Liver (tissue), 3 donors: ENCODE results near the gene HEPHL1.

Experiments
- EGR1 ChIP-seq, 2 donors: IDR thresholded peaks; 2 replicates each; pipeline ENCODE4 v1.6.1; 2016 to 2018; ENCODE audit warnings: antibody characterized with exemption in 2 of 2, low read depth in 2 of 2
- FOXA1 ChIP-seq: IDR thresholded peaks from 2 replicates; pipeline ENCODE4 v1.6.1; 2016; ENCODE audit warnings: antibody characterized with exemption
- MAX ChIP-seq: IDR thresholded peaks from 2 replicates; pipeline ENCODE4 v1.6.1; 2016; ENCODE audit warnings: antibody characterized with exemption
- RAD21 ChIP-seq, 2 donors: IDR thresholded peaks; 2 replicates each; pipeline ENCODE4 v1.6.1; 2016; ENCODE audit warnings: antibody characterized with exemption in 2 of 2, mild to moderate bottlenecking in 2 of 2
- SP1 ChIP-seq: IDR thresholded peaks from 2 replicates; pipeline ENCODE4 v1.6.1; 2018; ENCODE audit warnings: antibody characterized with exemption, mild to moderate bottlenecking
- TF ChIP-seq, protein P1 (sequence below): fragments of 150-350 bp; IDR thresholded peaks from 2 replicates; pipeline ENCODE4 v1.5.1; 2017; ENCODE audit warnings: improper control_type of control experiment, low read depth, low read length; ENCODE audit not compliant: missing input control
- donor health status: healthy.
- donor health status: healthy.

DNA sequence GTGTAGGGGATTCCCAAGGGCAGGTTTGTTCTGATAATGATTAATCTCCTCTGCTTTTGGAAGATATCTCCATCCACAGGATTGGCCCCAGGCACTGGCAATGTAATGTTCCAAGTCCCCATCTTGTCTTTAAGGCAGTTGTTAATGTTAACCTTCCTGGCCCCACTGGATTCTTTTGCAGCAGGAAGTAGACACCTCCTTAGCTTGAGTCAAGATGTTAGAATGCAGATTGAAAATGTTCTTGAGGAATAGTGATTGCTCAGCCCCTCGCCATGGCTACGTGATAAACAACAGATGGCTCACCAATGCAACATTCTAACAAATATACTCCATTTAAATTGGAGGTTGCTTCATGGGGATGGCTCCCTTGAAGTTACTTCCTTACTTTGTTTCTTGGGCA, 7.3 kb downstream of the HEPHL1 start:
- TF ChIP-seq, protein P1, sequence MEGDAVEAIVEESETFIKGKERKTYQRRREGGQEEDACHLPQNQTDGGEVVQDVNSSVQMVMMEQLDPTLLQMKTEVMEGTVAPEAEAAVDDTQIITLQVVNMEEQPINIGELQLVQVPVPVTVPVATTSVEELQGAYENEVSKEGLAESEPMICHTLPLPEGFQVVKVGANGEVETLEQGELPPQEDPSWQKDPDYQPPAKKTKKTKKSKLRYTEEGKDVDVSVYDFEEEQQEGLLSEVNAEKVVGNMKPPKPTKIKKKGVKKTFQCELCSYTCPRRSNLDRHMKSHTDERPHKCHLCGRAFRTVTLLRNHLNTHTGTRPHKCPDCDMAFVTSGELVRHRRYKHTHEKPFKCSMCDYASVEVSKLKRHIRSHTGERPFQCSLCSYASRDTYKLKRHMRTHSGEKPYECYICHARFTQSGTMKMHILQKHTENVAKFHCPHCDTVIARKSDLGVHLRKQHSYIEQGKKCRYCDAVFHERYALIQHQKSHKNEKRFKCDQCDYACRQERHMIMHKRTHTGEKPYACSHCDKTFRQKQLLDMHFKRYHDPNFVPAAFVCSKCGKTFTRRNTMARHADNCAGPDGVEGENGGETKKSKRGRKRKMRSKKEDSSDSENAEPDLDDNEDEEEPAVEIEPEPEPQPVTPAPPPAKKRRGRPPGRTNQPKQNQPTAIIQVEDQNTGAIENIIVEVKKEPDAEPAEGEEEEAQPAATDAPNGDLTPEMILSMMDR, result no peak
- TF ChIP-seq EGR1 (IDR thresholded peaks at IDR 0.05; ENCODE audit: low read depth in 2 of 2), result no peak
- TF ChIP-seq MAX, result no peak
- no peak for TF ChIP-seq RAD21 (IDR thresholded peaks at IDR 0.05)
- no peak for TF ChIP-seq SP1
- TF ChIP-seq FOXA1, result no peak
